Measurements from ENCODE around the gene ZNF827.

ZNF827 gene

GRCh38 chr4:145935253-145936141 lies 3.1 kb downstream of the ZNF827 start:
- no peak for DNase-seq (ENCODE audit: low read depth)

GRCh38 chr4:145934434-145935047 lies 4.1 kb downstream of the ZNF827 start:
- DNase-seq (ENCODE audit: low read depth) = no peak

- no peak for DNase-seq (ENCODE audit: low read depth)
Measured at GRCh38 chr4:145933134-145933533, 5.5 kb downstream of the ZNF827 start.

GRCh38 chr4:145931403-145931802 lies 7.2 kb downstream of the ZNF827 start:
- DNase-seq (ENCODE audit: low read depth) = no peak

GRCh38 chr4:145930592-145930991 lies 8.0 kb downstream of the ZNF827 start:
- DNase-seq (ENCODE audit: low read depth) = no peak

- DNase-seq (ENCODE audit: low read depth) = no peak
Measured at GRCh38 chr4:145929415-145930178, 9.0 kb downstream of the ZNF827 start.

GRCh38 chr4:145928748-145929147 lies 9.9 kb downstream of the ZNF827 start:
- no peak for DNase-seq (ENCODE audit: low read depth)

- DNase-seq (ENCODE audit: low read depth) = no peak
Measured at GRCh38 chr4:145927030-145927429, 11.6 kb downstream of the ZNF827 start.

GRCh38 chr4:145921231-145921630 lies 17.4 kb downstream of the ZNF827 start:
- no peak for DNase-seq (ENCODE audit: low read depth)

GRCh38 chr4:145920205-145920604 lies 18.4 kb downstream of the ZNF827 start:
- no peak for DNase-seq (ENCODE audit: low read depth)

- no peak for DNase-seq (ENCODE audit: low read depth)
Measured at GRCh38 chr4:145912376-145912775, 26.2 kb downstream of the ZNF827 start.

- no peak for DNase-seq (ENCODE audit: low read depth)
Measured at GRCh38 chr4:145909773-145910172, 28.9 kb downstream of the ZNF827 start.

- DNase-seq (ENCODE audit: low read depth) = no peak
Measured at GRCh38 chr4:145909281-145909715, 29.3 kb downstream of the ZNF827 start.

GRCh38 chr4:145907812-145908211 lies 30.8 kb downstream of the ZNF827 start:
- no peak for DNase-seq (ENCODE audit: low read depth)

- no peak for DNase-seq (ENCODE audit: low read depth)
Measured at GRCh38 chr4:145907390-145907789, 31.2 kb downstream of the ZNF827 start.

- DNase-seq (ENCODE audit: low read depth) = no peak
Measured at GRCh38 chr4:145904413-145905177, 34.0 kb downstream of the ZNF827 start.

GRCh38 chr4:145902522-145902921 lies 36.1 kb downstream of the ZNF827 start:
- DNase-seq (ENCODE audit: low read depth) = no peak

- no peak for DNase-seq (ENCODE audit: low read depth)
Measured at GRCh38 chr4:145899886-145900460, 38.6 kb downstream of the ZNF827 start.

GRCh38 chr4:145898926-145899531 lies 39.6 kb downstream of the ZNF827 start:
- no peak for DNase-seq (ENCODE audit: low read depth)

GRCh38 chr4:145898466-145898865 lies 40.2 kb downstream of the ZNF827 start:
- no peak for DNase-seq (ENCODE audit: low read depth)

- no peak for DNase-seq (ENCODE audit: low read depth)
Measured at GRCh38 chr4:145895056-145895455, 43.6 kb downstream of the ZNF827 start.
